HepG2 (cell line): ENCODE results near the gene TEX19. TPM values are rescaled to one million over a fixed set of nuclear protein-coding genes. Genes with fewer than 3 reads are reported as not detected.

Experiments used
- DPF2 ChIP-seq: sonication (generic); formaldehyde crosslinking; IDR thresholded peaks from 2 replicates; pipeline ENCODE4 v1.4.0; 2020; ENCODE audit warnings: mild to moderate bottlenecking, low read depth, missing genetic modification reagents, borderline replicate concordance
- GABPA ChIP-seq, 2 experiments: IDR thresholded peaks; 2 replicates each; pipeline ENCODE4 v1.6.1; 2011 to 2016; ENCODE audit warnings: low read depth in 2 of 2, low read length in 1 of 2, missing biosample characterization in 1 of 2, missing genetic modification characterization in 1 of 2
- HDAC6 ChIP-seq: fragments of 200-600 bp; sonication (generic); IDR thresholded peaks from 2 replicates; pipeline ENCODE4 v1.7.0; 2017; ENCODE audit warnings: mild to moderate bottlenecking, antibody characterized with exemption, low read length, low read depth
- HOXA9 ChIP-seq: sonication (generic); formaldehyde crosslinking; IDR thresholded peaks from 2 replicates; pipeline ENCODE4 v1.8.1; 2022; ENCODE audit warnings: missing genetic modification reagents, mild to moderate bottlenecking, moderate library complexity, borderline replicate concordance
- NCOA2 ChIP-seq: sonication (generic); formaldehyde crosslinking; IDR thresholded peaks from 2 replicates; pipeline ENCODE4 v1.8.0; 2022; ENCODE audit warnings: inconsistent platforms
- POLR2G ChIP-seq: fragments of 200-400 bp; formaldehyde crosslinking; IDR thresholded peaks from 2 replicates; pipeline ENCODE4 v1.6.1; 2018; ENCODE audit warnings: mild to moderate bottlenecking, low read depth, low read length, moderate library complexity
- ZBTB21 ChIP-seq: sonication (generic); formaldehyde crosslinking; IDR thresholded peaks from 2 replicates; pipeline ENCODE4 v1.4.0; 2020; ENCODE audit warnings: missing genetic modification reagents
- ZFP36L1 ChIP-seq: sonication (generic); formaldehyde crosslinking; IDR thresholded peaks from 2 replicates; pipeline ENCODE4 v1.8.0; 2022; ENCODE audit warnings: mild to moderate bottlenecking, missing genetic modification reagents, moderate library complexity
- ZNF589 ChIP-seq: sonication (generic); formaldehyde crosslinking; conservative IDR thresholded peaks from 2 replicates; pipeline ENCODE4 v1.8.0; 2022; ENCODE audit warnings: mild to moderate bottlenecking, moderate library complexity, missing genetic modification reagents
- polyA plus RNA-seq, 8 experiments: library from polyadenylated mRNA; depleted of rRNA in 3 of 8; stranded (reverse) in 7 of 8; unstranded in 1 of 8; fragments of >200 nt; fragmentation: Illumina TruSeq in 4 of 8; extraction: Trizol in 4 of 8; gene quantifications; 2 replicates each; pipeline versions ENCODE4 v1.2.1 to v1.2.3, GENCODE V29; 2011 to 2016; ENCODE audit warnings: low read depth in 4 of 8, missing spikeins in 1 of 8, mixed read lengths in 1 of 8; ENCODE audit not compliant: insufficient read depth in 1 of 8
- total RNA-seq, 5 experiments: library from RNA; depleted of rRNA; stranded (reverse); fragments of >200 nt; fragmentation: Illumina TruSeq; extraction: Trizol; gene quantifications; 2 replicates each; pipeline ENCODE4 v1.2.3, GENCODE V29; 2016; ENCODE audit warnings: low read depth in 1 of 5
- TF ChIP-seq, protein P1 (sequence below): sonication (generic); formaldehyde crosslinking; IDR thresholded peaks from 2 replicates; pipeline ENCODE4 v1.9.0; 2022; ENCODE audit warnings: low read depth, missing genetic modification reagents
- TF ChIP-seq, protein P2 (sequence below): sonication (generic); formaldehyde crosslinking; IDR thresholded peaks from 2 replicates; pipeline ENCODE4 v1.8.0; 2022; ENCODE audit warnings: mild to moderate bottlenecking, missing genetic modification reagents, moderate library complexity
- TF ChIP-seq, protein P3 (sequence below): sonication (generic); formaldehyde crosslinking; IDR thresholded peaks from 2 replicates; pipeline ENCODE4 v1.4.0; 2020; ENCODE audit warnings: missing genetic modification reagents, mild to moderate bottlenecking, borderline replicate concordance
- TF ChIP-seq, protein P4 (sequence below): sonication (generic); formaldehyde crosslinking; IDR thresholded peaks from 2 replicates; pipeline ENCODE4 v1.5.0; 2020; ENCODE audit warnings: mild to moderate bottlenecking, missing genetic modification reagents, borderline replicate concordance

Gene TEX19
- total and polyA plus RNA-seq, 2 of the 13 experiments (the other 11 are each of a cell fraction or from before 2014, with no cell fraction given): 1.3 to 6.0 TPM

DNA sequence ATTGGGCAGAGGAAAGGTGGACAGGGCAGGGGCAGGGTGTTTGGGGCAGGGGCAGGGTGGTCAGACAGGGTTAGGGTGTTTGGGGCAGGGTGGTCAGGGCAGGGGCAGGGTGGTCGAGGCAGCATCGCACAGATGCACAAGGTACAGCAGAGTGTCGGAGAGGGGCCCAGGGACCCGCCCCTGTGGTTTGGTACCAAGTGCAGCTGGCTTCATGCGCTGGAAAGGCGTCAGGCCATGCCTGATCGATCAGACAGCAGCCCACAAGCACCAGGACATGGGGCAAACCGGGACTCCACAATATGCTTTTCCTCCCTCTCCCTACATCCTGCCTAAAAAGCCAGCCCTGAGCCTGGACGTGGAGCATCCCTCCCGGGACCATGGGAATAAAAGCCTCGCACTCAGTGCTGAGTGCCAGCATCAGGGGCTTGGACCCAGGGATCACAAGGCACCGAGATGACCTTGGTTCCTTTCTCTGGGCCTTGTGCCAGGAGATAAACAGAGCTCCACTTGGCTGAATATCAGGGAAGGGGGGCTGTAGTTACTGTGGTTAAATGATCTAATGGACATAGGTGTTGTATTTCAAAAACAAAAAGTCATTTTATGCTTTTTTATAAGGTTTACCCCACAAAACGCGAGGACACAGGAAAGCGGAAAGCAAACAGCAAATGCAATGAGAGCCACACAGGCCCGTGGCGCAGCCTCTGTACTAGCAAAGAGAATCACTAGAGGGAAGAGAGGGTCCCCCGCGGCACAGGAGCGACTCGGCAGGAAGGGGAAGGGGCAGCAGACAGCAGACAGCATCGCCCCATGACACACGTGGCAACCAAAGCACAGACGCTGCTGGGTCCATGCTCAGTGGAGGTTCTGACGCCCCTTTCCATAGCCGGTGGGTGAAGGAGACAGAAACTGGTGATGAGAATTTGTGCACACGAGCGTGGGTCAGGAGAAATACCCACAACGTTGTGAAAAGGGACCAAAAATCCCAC is 53.8 kb downstream of the TEX19 start (continued):
- TF ChIP-seq HOXA9 (CRISPR knock-in tag) (no peak), POLR2G (no peak), GABPA (IDR thresholded peaks at IDR 0.05; ENCODE audit: low read depth, low read length) (no peak), GABPA (CRISPR knock-in tag; IDR thresholded peaks at IDR 0.05; ENCODE audit: low read depth) (no peak), HDAC6 (no peak), NCOA2 (CRISPR knock-in tag) (peak; percentile 35; the same call in 1 of the 2 replicates), ZBTB21 (CRISPR knock-in tag) (no peak), ZNF589 (CRISPR knock-in tag) (no peak), DPF2 (peak; percentile 29; the same call in 1 of the 2 replicates), ZFP36L1 (no peak)
- TF ChIP-seq, protein P1, sequence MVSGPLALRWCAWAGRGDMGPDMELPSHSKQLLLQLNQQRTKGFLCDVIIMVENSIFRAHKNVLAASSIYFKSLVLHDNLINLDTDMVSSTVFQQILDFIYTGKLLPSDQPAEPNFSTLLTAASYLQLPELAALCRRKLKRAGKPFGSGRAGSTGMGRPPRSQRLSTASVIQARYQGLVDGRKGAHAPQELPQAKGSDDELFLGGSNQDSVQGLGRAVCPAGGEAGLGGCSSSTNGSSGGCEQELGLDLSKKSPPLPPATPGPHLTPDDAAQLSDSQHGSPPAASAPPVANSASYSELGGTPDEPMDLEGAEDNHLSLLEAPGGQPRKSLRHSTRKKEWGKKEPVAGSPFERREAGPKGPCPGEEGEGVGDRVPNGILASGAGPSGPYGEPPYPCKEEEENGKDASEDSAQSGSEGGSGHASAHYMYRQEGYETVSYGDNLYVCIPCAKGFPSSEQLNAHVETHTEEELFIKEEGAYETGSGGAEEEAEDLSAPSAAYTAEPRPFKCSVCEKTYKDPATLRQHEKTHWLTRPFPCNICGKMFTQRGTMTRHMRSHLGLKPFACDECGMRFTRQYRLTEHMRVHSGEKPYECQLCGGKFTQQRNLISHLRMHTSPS (CRISPR knock-in tag): peak; percentile 62; the same call in 1 of the 2 replicates
- TF ChIP-seq, protein P2, sequence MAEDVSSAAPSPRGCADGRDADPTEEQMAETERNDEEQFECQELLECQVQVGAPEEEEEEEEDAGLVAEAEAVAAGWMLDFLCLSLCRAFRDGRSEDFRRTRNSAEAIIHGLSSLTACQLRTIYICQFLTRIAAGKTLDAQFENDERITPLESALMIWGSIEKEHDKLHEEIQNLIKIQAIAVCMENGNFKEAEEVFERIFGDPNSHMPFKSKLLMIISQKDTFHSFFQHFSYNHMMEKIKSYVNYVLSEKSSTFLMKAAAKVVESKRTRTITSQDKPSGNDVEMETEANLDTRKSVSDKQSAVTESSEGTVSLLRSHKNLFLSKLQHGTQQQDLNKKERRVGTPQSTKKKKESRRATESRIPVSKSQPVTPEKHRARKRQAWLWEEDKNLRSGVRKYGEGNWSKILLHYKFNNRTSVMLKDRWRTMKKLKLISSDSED (CRISPR knock-in tag): no peak
- TF ChIP-seq, protein P3, sequence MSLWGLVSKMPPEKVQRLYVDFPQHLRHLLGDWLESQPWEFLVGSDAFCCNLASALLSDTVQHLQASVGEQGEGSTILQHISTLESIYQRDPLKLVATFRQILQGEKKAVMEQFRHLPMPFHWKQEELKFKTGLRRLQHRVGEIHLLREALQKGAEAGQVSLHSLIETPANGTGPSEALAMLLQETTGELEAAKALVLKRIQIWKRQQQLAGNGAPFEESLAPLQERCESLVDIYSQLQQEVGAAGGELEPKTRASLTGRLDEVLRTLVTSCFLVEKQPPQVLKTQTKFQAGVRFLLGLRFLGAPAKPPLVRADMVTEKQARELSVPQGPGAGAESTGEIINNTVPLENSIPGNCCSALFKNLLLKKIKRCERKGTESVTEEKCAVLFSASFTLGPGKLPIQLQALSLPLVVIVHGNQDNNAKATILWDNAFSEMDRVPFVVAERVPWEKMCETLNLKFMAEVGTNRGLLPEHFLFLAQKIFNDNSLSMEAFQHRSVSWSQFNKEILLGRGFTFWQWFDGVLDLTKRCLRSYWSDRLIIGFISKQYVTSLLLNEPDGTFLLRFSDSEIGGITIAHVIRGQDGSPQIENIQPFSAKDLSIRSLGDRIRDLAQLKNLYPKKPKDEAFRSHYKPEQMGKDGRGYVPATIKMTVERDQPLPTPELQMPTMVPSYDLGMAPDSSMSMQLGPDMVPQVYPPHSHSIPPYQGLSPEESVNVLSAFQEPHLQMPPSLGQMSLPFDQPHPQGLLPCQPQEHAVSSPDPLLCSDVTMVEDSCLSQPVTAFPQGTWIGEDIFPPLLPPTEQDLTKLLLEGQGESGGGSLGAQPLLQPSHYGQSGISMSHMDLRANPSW (CRISPR knock-in tag): no peak
- TF ChIP-seq, protein P4, sequence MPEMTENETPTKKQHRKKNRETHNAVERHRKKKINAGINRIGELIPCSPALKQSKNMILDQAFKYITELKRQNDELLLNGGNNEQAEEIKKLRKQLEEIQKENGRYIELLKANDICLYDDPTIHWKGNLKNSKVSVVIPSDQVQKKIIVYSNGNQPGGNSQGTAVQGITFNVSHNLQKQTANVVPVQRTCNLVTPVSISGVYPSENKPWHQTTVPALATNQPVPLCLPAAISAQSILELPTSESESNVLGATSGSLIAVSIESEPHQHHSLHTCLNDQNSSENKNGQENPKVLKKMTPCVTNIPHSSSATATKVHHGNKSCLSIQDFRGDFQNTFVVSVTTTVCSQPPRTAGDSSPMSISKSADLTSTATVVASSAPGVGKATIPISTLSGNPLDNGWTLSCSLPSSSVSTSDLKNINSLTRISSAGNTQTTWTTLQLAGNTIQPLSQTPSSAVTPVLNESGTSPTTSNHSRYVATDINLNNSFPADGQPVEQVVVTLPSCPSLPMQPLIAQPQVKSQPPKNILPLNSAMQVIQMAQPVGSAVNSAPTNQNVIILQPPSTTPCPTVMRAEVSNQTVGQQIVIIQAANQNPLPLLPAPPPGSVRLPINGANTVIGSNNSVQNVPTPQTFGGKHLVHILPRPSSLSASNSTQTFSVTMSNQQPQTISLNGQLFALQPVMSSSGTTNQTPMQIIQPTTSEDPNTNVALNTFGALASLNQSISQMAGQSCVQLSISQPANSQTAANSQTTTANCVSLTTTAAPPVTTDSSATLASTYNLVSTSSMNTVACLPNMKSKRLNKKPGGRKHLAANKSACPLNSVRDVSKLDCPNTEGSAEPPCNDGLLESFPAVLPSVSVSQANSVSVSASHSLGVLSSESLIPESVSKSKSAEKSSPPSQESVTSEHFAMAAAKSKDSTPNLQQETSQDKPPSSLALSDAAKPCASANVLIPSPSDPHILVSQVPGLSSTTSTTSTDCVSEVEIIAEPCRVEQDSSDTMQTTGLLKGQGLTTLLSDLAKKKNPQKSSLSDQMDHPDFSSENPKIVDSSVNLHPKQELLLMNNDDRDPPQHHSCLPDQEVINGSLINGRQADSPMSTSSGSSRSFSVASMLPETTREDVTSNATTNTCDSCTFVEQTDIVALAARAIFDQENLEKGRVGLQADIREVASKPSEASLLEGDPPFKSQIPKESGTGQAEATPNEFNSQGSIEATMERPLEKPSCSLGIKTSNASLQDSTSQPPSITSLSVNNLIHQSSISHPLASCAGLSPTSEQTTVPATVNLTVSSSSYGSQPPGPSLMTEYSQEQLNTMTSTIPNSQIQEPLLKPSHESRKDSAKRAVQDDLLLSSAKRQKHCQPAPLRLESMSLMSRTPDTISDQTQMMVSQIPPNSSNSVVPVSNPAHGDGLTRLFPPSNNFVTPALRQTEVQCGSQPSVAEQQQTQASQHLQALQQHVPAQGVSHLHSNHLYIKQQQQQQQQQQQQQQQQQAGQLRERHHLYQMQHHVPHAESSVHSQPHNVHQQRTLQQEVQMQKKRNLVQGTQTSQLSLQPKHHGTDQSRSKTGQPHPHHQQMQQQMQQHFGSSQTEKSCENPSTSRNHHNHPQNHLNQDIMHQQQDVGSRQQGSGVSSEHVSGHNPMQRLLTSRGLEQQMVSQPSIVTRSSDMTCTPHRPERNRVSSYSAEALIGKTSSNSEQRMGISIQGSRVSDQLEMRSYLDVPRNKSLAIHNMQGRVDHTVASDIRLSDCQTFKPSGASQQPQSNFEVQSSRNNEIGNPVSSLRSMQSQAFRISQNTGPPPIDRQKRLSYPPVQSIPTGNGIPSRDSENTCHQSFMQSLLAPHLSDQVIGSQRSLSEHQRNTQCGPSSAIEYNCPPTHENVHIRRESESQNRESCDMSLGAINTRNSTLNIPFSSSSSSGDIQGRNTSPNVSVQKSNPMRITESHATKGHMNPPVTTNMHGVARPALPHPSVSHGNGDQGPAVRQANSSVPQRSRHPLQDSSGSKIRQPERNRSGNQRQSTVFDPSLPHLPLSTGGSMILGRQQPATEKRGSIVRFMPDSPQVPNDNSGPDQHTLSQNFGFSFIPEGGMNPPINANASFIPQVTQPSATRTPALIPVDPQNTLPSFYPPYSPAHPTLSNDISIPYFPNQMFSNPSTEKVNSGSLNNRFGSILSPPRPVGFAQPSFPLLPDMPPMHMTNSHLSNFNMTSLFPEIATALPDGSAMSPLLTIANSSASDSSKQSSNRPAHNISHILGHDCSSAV (CRISPR knock-in tag): no peak
